Stimulated activated CD8-positive, alpha-beta memory T cell treated with anti-CD3 and anti-CD28 coated beads, Interleukin-2, amount 100 ng/mL, for 48 hours (primary cell): ENCODE results near the gene CYP26C1.

Source experiments
- DNase-seq, 2 donors: peaks; one replicate each; pipeline ENCODE4 v3.0.0-alpha.2; 2020; ENCODE audit warnings: low read depth in 2 of 2

Gene CYP26C1

GRCh38 chr10:93115661-93116383 is 55.2 kb downstream of the CYP26C1 start:
- DNase-seq: peak; percentile 51 to 53
